Hepatic stellate cell (primary cell): Measurements from ENCODE around the gene MON1B.
A peak's percentile ranks its signal among the peaks of the same experiment; 100 is the strongest.
"Not testable (repeated sequence)": the region's sequence is repeated elsewhere in the genome, so short reads cannot be mapped to it uniquely, and the experiment has no call there.

Experiments
- DNase-seq: peaks from one replicate; pipeline ENCODE4 v3.0.0; 2011; ENCODE audit warnings: low spot score

MON1B gene

GRCh38 chr16:77190478-77191258 is at the start of gene MON1B:
TSS of gene MON1B (plus strand) at chr16:77191190. CDS start at chr16:77191486, 296 bp downstream.
- peak; percentile 99 for DNase-seq

- no peak for DNase-seq
These were observed 47.6 kb upstream of the MON1B start for GRCh38 chr16:77143364-77143763.

GRCh38 chr16:77148121-77148520 is 42.9 kb upstream of the MON1B start:
- DNase-seq = no peak

GRCh38 chr16:77157346-77158058 is 33.5 kb upstream of the MON1B start:
- DNase-seq = no peak

- DNase-seq = no peak
These were observed 32.7 kb upstream of the MON1B start for GRCh38 chr16:77158293-77158692.

GRCh38 chr16:77165006-77165405 is 26.0 kb upstream of the MON1B start:
- no peak for DNase-seq

GRCh38 chr16:77165536-77166236 is 25.3 kb upstream of the MON1B start:
- DNase-seq = not testable (repeated sequence)

GRCh38 chr16:77166726-77167125 is 24.3 kb upstream of the MON1B start:
- no peak for DNase-seq

GRCh38 chr16:77168901-77169300 is 22.1 kb upstream of the MON1B start:
- no peak for DNase-seq

- DNase-seq = no peak
These were observed 21.2 kb upstream of the MON1B start for GRCh38 chr16:77169650-77170236.

- no peak for DNase-seq
These were observed 20.2 kb upstream of the MON1B start for GRCh38 chr16:77170805-77171204.

GRCh38 chr16:77171745-77172635 is 19.0 kb upstream of the MON1B start:
- DNase-seq = no peak

- no peak for DNase-seq
These were observed 18.0 kb upstream of the MON1B start for GRCh38 chr16:77172951-77173350.

- DNase-seq = no peak
These were observed 7.9 kb upstream of the MON1B start for GRCh38 chr16:77183137-77183536.

- DNase-seq = not testable (repeated sequence)
These were observed 4.7 kb upstream of the MON1B start for GRCh38 chr16:77186298-77186697.

- no peak for DNase-seq
These were observed 856 bp upstream of the MON1B start for GRCh38 chr16:77190190-77190477.

GRCh38 chr16:77191259-77191969 is 424 bp downstream of the MON1B start:
- DNase-seq = no peak

GRCh38 chr16:77193377-77193776 is 2.4 kb downstream of the MON1B start:
- no peak for DNase-seq

GRCh38 chr16:77194295-77195231 is 3.6 kb downstream of the MON1B start:
- DNase-seq = no peak

- no peak for DNase-seq
These were observed 4.4 kb downstream of the MON1B start for GRCh38 chr16:77195411-77195810.
